H9 (cell line): ENCODE results near the gene SP100. TPM values are rescaled to one million over a fixed set of nuclear protein-coding genes. Genes with fewer than 3 reads are reported as not detected.

ENCODE experiments used
- DNase-seq: peaks from one replicate; pipeline ENCODE4 v3.0.0-alpha.2; 2017
- H2AFZ ChIP-seq: one replicate; pipeline ENCODE4 v1.6.1; 2013; ENCODE audit warnings: mild to moderate bottlenecking, low read length, control low read depth, moderate library complexity
- H2AK5ac ChIP-seq: 2 replicates; pipeline ENCODE4 v1.6.1; 2013; ENCODE audit warnings: low read length, control low read depth, mixed read lengths; ENCODE audit not compliant: insufficient read length
- H2BK120ac ChIP-seq: one replicate; pipeline ENCODE4 v1.6.1; 2013; ENCODE audit warnings: low read depth, mild to moderate bottlenecking, low read length, control low read depth, inconsistent platforms; ENCODE audit not compliant: poor library complexity, severe bottlenecking
- H2BK12ac ChIP-seq: 2 replicates; pipeline ENCODE4 v1.6.1; 2013; ENCODE audit warnings: low read length, control low read depth, mixed read lengths, low read depth; ENCODE audit not compliant: insufficient read length
- H2BK15ac ChIP-seq: 2 replicates; pipeline ENCODE4 v1.6.1; 2013; ENCODE audit warnings: low read depth, low read length, control low read depth
- H2BK20ac ChIP-seq: one replicate; pipeline ENCODE4 v1.6.1; 2013; ENCODE audit warnings: low read depth, mild to moderate bottlenecking, low read length, control low read depth, inconsistent platforms; ENCODE audit not compliant: poor library complexity, severe bottlenecking
- H2BK5ac ChIP-seq: 2 replicates; pipeline ENCODE4 v1.6.1; 2013; ENCODE audit warnings: low read length, control low read depth, mixed read lengths; ENCODE audit not compliant: insufficient read length
- H3K14ac ChIP-seq: 2 replicates; pipeline ENCODE4 v1.6.1; 2013; ENCODE audit warnings: low read length, control low read depth; ENCODE audit not compliant: insufficient read depth
- H3K18ac ChIP-seq: 2 replicates; pipeline ENCODE4 v1.6.1; 2013; ENCODE audit warnings: low read depth, mild to moderate bottlenecking, mixed read lengths, low read length, control low read depth; ENCODE audit not compliant: insufficient read length
- H3K23ac ChIP-seq: 2 replicates; pipeline ENCODE4 v1.6.1; 2013; ENCODE audit warnings: low read length, control low read depth, mixed read lengths, low read depth; ENCODE audit not compliant: insufficient read length
- H3K23me2 ChIP-seq: 2 replicates; pipeline ENCODE4 v1.6.1; 2013; ENCODE audit warnings: low read depth, mild to moderate bottlenecking, mixed read lengths, low read length, control low read depth; ENCODE audit not compliant: insufficient read length, poor library complexity, severe bottlenecking
- H3K27ac ChIP-seq: 2 replicates; pipeline ENCODE4 v1.5.1; 2013; ENCODE audit warnings: low read length, control low read depth, mixed read lengths, low read depth; ENCODE audit not compliant: insufficient read length
- H3K27me3 ChIP-seq: 2 replicates; pipeline ENCODE4 v1.6.1; 2013; ENCODE audit warnings: low read length, control low read depth, inconsistent platforms; ENCODE audit not compliant: insufficient read depth
- H3K4ac ChIP-seq: 2 replicates; pipeline ENCODE4 v1.6.1; 2013; ENCODE audit warnings: low read depth, mild to moderate bottlenecking, control low read depth, inconsistent platforms, low read length, moderate library complexity
- H3K4me1 ChIP-seq: 2 replicates; pipeline ENCODE4 v1.6.1; 2013; ENCODE audit warnings: low read length, control low read depth, inconsistent platforms; ENCODE audit not compliant: insufficient read depth
- H3K4me2 ChIP-seq: 2 replicates; pipeline ENCODE4 v1.6.1; 2013; ENCODE audit warnings: low read length, control low read depth, mixed read lengths; ENCODE audit not compliant: insufficient read length, insufficient read depth
- H3K56ac ChIP-seq: 2 replicates; pipeline ENCODE4 v1.6.1; 2013; ENCODE audit warnings: low read depth, mild to moderate bottlenecking, mixed read lengths, low read length, control low read depth; ENCODE audit not compliant: insufficient read length
- H3K79me1 ChIP-seq: 2 replicates; pipeline ENCODE4 v1.6.1; 2013; ENCODE audit warnings: low read depth, mild to moderate bottlenecking, moderate library complexity, low read length, control low read depth, inconsistent platforms; ENCODE audit not compliant: insufficient read depth, poor library complexity, severe bottlenecking
- H3K79me2 ChIP-seq: 2 replicates; pipeline ENCODE4 v1.6.1; 2013; ENCODE audit warnings: low read length, control low read depth, inconsistent platforms; ENCODE audit not compliant: insufficient read depth
- H3K9ac ChIP-seq: 2 replicates; pipeline ENCODE4 v1.6.1; 2013; ENCODE audit warnings: low read length, control low read depth, mixed read lengths; ENCODE audit not compliant: insufficient read length; ENCODE audit errors: extremely low read depth
- H3K9me3 ChIP-seq: one replicate; pipeline ENCODE4 v1.6.1; 2013; ENCODE audit warnings: low read depth, low read length, inconsistent platforms; ENCODE audit not compliant: control insufficient read depth
- H3T11ph ChIP-seq: one replicate; pipeline ENCODE4 v1.6.1; 2013; ENCODE audit warnings: mild to moderate bottlenecking, low read length, control low read depth, inconsistent platforms
- H4K20me1 ChIP-seq: one replicate; pipeline ENCODE4 v1.6.1; 2013; ENCODE audit not compliant: control insufficient read depth, insufficient read length, insufficient read depth
- H4K5ac ChIP-seq: 2 replicates; pipeline ENCODE4 v1.6.1; 2013; ENCODE audit warnings: low read depth, mild to moderate bottlenecking, mixed read lengths, low read length, control low read depth; ENCODE audit not compliant: insufficient read length
- H4K8ac ChIP-seq: replicated peaks from 2 replicates; pipeline ENCODE4 v1.6.1; 2013; ENCODE audit warnings: low read length, control low read depth, mixed read lengths, low read depth; ENCODE audit not compliant: insufficient read length
- H4K91ac ChIP-seq: 2 replicates; pipeline ENCODE4 v1.6.1; 2013; ENCODE audit warnings: low read depth, mild to moderate bottlenecking, moderate library complexity, mixed read lengths, low read length, control low read depth; ENCODE audit not compliant: insufficient read length
- H3K27ac Mint-ChIP-seq, 3 experiments: 2 replicates in 2 of 3; 3 replicates in 1 of 3; pipeline ENCODE4 v1.8.0; 2020 to 2021; ENCODE audit warnings: mixed read lengths in 3 of 3, mild to moderate bottlenecking in 1 of 3, moderate library complexity in 1 of 3
- H3K27me3 Mint-ChIP-seq: 2 replicates; pipeline ENCODE4 v1.8.0; 2021; ENCODE audit warnings: low read depth, mild to moderate bottlenecking, moderate library complexity, mixed read lengths
- H3K36me3 Mint-ChIP-seq, 3 experiments: 2 replicates in 2 of 3; 3 replicates in 1 of 3; pipeline ENCODE4 v1.8.0; 2020 to 2021; ENCODE audit warnings: low read depth in 3 of 3, mixed read lengths in 3 of 3; ENCODE audit not compliant: insufficient read depth in 1 of 3
- H3K4me1 Mint-ChIP-seq, 2 experiments: 2 replicates each; pipeline ENCODE4 v1.8.0; 2020; ENCODE audit warnings: mixed read lengths in 2 of 2
- H3K4me3 Mint-ChIP-seq, 2 experiments: 2 replicates in 1 of 2; 3 replicates in 1 of 2; pipeline ENCODE4 v1.8.0; 2020 to 2021; ENCODE audit warnings: mild to moderate bottlenecking in 2 of 2, mixed read lengths in 2 of 2, moderate library complexity in 1 of 2
- H3K9me3 Mint-ChIP-seq, 2 experiments: 2 replicates in 1 of 2; 3 replicates in 1 of 2; pipeline ENCODE4 v1.8.0; 2020; ENCODE audit warnings: mild to moderate bottlenecking in 2 of 2, mixed read lengths in 2 of 2, moderate library complexity in 1 of 2
- WGBS: extraction: QIAGEN DNeasy Blood & Tissue Kit; methylation state at CpG from one replicate; pipeline ENCODE4 v1.1.7; 2013; ENCODE audit warnings: missing lambda C conversion rate, low lambda C conversion rate, mixed read lengths; ENCODE audit not compliant: insufficient read length; ENCODE audit errors: extremely low coverage; 5-methylcytosine and 5-hydroxymethylcytosine counted together
- total RNA-seq: library from RNA; stranded (reverse); gene quantifications from 2 replicates; pipeline ENCODE4 v1.2.1, GENCODE V29; 2021
- TF ChIP-seq, protein P1 (sequence below): fragments of 200-600 bp; sonication (generic); conservative IDR thresholded peaks from 3 replicates; pipeline ENCODE4 v1.8.0; 2021; ENCODE audit warnings: antibody characterized with exemption, mild to moderate bottlenecking

Gene SP100
- total RNA-seq, 1 experiment from 2014 or later = 0.28 TPM

DNA sequence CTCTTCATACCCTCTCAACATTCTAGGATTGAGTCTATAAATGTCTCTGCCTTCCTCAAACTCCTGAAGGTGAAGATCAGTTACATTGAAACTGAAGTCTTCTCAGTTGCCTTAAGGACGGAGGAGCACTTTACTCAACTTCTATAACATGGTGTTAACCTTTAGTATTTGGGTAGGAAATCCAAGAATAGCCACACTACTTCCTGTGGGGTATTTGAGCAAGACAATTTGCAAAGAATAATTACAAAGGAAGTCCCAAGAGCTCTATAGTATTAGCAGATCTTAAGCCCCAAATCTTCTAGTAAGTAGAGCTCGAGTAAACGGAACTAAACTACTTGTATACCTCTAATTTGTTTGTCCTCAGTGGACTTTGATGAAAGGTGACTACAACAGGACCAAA is 80.9 kb downstream of the SP100 start:
- Histone ChIP-seq H3T11ph (no peak overlapping the region), H3K56ac (no peak overlapping the region), H3K18ac (no peak overlapping the region), H3K4me2 (no peak overlapping the region), H3K27me3 (no peaks in the 10 kb centered on the region), H4K20me1 (no peaks in the 10 kb centered on the region), H2BK5ac (no peak overlapping the region), H3K9ac (no peak overlapping the region), H3K23ac (no peak overlapping the region), H3K9me3 (no peaks in the 10 kb centered on the region), H2AK5ac (no peak overlapping the region), H2BK12ac (no peak overlapping the region), H3K27ac (no peak overlapping the region), H3K4ac (no peak overlapping the region), H2BK20ac (no peak overlapping the region), H3K23me2 (no peaks in the 10 kb centered on the region), H3K79me1 (no peaks in the 10 kb centered on the region), H4K5ac (no peak overlapping the region), H3K79me2 (no peaks in the 10 kb centered on the region), H2BK15ac (no peak overlapping the region), H4K91ac (no peak overlapping the region), H3K14ac (no peak overlapping the region), H4K8ac (no peak overlapping the region), H2BK120ac (no peak overlapping the region), H2AFZ (no peak overlapping the region), H3K4me1 (no peaks in the 10 kb centered on the region)
- H3K27ac Mint-ChIP-seq = no peak overlapping the region
- no CpG with 5 or more reads among the region's 3 CpGs for WGBS
- no peaks in the 10 kb centered on the region; a peak in 1 of 5 replicates for H3K9me3 Mint-ChIP-seq
- DNase-seq = no peak
- no peaks in the 10 kb centered on the region for H3K4me1 Mint-ChIP-seq
- no peaks in the 10 kb centered on the region; a peak in 1 of 7 replicates for H3K36me3 Mint-ChIP-seq
- peaks cover 2% of the 10 kb centered on the region; the same call in 1 of the 2 replicates for H3K27me3 Mint-ChIP-seq
- TF ChIP-seq, protein P1, sequence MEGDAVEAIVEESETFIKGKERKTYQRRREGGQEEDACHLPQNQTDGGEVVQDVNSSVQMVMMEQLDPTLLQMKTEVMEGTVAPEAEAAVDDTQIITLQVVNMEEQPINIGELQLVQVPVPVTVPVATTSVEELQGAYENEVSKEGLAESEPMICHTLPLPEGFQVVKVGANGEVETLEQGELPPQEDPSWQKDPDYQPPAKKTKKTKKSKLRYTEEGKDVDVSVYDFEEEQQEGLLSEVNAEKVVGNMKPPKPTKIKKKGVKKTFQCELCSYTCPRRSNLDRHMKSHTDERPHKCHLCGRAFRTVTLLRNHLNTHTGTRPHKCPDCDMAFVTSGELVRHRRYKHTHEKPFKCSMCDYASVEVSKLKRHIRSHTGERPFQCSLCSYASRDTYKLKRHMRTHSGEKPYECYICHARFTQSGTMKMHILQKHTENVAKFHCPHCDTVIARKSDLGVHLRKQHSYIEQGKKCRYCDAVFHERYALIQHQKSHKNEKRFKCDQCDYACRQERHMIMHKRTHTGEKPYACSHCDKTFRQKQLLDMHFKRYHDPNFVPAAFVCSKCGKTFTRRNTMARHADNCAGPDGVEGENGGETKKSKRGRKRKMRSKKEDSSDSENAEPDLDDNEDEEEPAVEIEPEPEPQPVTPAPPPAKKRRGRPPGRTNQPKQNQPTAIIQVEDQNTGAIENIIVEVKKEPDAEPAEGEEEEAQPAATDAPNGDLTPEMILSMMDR = no peak
- H3K4me3 Mint-ChIP-seq = no peak overlapping the region
